Cardiac muscle cell (in vitro differentiated cells and primary cell): ENCODE measurements around the gene ENDOV. TPM values are rescaled to one million over a fixed set of nuclear protein-coding genes. Genes with fewer than 3 reads are reported as not detected.

Source experiments
- DNase-seq, 2 donors: peaks; one replicate each; pipeline versions ENCODE4 v3.0.0 to v3.0.0-alpha.2; 2010 to 2017; ENCODE audit warnings: low read depth in 1 of 2, low spot score in 1 of 2
- H3K27ac ChIP-seq: fragments of 200-600 bp; sonication (generic); 2 replicates; pipeline ENCODE4 v1.5.1; 2016
- H3K27me3 ChIP-seq: fragments of 200-600 bp; sonication (generic); 2 replicates; pipeline ENCODE4 v1.6.0; 2016; ENCODE audit warnings: control low read depth
- H3K36me3 ChIP-seq: fragments of 200-600 bp; sonication (generic); 2 replicates; pipeline ENCODE4 v1.5.1; 2016; ENCODE audit warnings: control low read depth
- H3K4me1 ChIP-seq: fragments of 200-600 bp; sonication (generic); 2 replicates; pipeline ENCODE4 v1.8.1; 2017; ENCODE audit warnings: low read depth, mild to moderate bottlenecking, mixed run types
- H3K4me3 ChIP-seq: fragments of 200-600 bp; sonication (generic); 2 replicates; pipeline ENCODE4 v1.5.1; 2016; ENCODE audit warnings: mild to moderate bottlenecking
- H3K9me3 ChIP-seq: fragments of 200-600 bp; sonication (generic); 2 replicates; pipeline ENCODE4 v1.5.1; 2017; ENCODE audit warnings: low read depth, mild to moderate bottlenecking, control low read depth
- CTCF ChIP-seq: IDR thresholded peaks from 2 replicates; pipeline ENCODE4 v1.5.1; 2012; ENCODE audit warnings: low read depth, mild to moderate bottlenecking, low read length
- polyA plus RNA-seq: library from polyadenylated mRNA; unstranded; fragments of >200 nt; fragmentation: Nextera tagmentation; extraction: Ambion mirVana; gene quantifications from 2 replicates; pipeline ENCODE4 v1.2.1, GENCODE V29; 2016
- total RNA-seq: library from RNA; depleted of rRNA; stranded (reverse); fragments of >200 nt; gene quantifications from 2 replicates; pipeline ENCODE4 v1.2.3, GENCODE V29; 2016

ENDOV gene
- total and polyA plus RNA-seq, 2 experiments from 2014 or later = 35.4 to 38.0 TPM

- no peaks in the 10 kb centered on the region for H3K9me3 ChIP-seq
- H3K27ac ChIP-seq = no peak overlapping the region
- no peaks in the 10 kb centered on the region for H3K36me3 ChIP-seq
- no peaks in the 10 kb centered on the region for H3K4me1 ChIP-seq
- no peak overlapping the region for H3K4me3 ChIP-seq
- peaks cover 61% of the 10 kb centered on the region for H3K27me3 ChIP-seq
- TF ChIP-seq CTCF = no peak
- DNase-seq = no peak
Measured at GRCh38 chr17:80458016-80458415, 43.0 kb downstream of the ENDOV start.

GRCh38 chr17:80459234-80459633 is 44.3 kb downstream of the ENDOV start:
- Histone ChIP-seq H3K4me1 (no peaks in the 10 kb centered on the region), H3K27me3 (peaks cover 73% of the 10 kb centered on the region), H3K27ac (no peak overlapping the region), H3K4me3 (no peak overlapping the region), H3K9me3 (no peaks in the 10 kb centered on the region), H3K36me3 (no peaks in the 10 kb centered on the region)
- DNase-seq = no peak
- TF ChIP-seq CTCF = no peak

DNA sequence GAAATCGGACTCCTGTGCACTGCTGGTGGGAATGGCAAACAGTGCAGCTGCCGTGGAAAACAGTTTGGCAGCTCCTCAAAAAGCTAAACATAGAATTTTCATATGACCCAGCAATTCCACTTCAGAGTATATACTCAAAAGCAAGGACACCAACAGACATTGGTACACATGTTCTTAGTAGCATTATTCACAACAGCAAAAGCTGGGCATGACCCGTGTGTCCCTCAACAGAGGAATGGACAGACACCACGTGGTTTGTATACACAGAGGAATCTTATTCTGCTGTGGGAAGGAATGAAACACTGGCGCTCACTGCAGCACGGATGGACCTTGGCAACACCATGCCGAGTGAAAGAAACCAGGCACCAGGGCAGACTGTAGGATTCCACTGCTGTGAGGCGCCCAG is 45.5 kb downstream of the ENDOV start:
- no peak overlapping the region for H3K27ac ChIP-seq
- H3K9me3 ChIP-seq = no peaks in the 10 kb centered on the region
- peaks cover 85% of the 10 kb centered on the region for H3K27me3 ChIP-seq
- no peak overlapping the region for H3K4me3 ChIP-seq
- no peak for TF ChIP-seq CTCF
- no peaks in the 10 kb centered on the region for H3K36me3 ChIP-seq
- no peaks in the 10 kb centered on the region for H3K4me1 ChIP-seq
- no peak for DNase-seq

DNA sequence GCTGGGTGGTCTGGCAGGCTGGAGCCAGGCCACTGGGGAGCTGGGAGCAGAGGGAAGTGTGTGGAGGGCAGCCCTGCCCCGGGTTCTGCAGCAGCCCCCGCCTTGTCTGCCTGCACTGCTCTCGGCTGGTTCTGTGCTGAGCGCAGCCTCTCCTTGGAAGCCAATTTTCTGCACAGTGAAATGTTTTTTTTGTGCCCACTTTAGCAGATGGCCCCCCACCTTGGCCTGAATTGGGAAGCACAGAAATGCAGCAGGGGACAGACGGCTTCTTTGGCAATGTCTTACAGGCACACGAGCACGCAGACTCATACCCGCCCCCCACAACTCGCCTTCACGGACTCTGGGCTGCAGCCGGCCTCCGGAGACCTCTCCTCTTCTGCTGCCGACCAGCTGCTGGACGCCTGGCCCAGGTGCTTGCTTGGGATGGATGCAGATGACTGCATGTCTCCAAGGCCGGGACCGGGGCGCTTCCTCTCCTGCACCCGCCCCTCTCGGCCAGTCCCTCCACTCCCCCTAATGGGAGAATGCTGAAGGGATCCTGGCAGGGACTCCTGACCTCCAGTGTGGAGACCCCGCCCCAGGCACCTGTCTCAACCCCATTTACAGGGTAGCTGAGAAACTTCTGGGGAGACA is 46.7 kb downstream of the ENDOV start:
- DNase-seq = no peak
- no peaks in the 10 kb centered on the region for H3K36me3 ChIP-seq
- TF ChIP-seq CTCF = no peak
- H3K27me3 ChIP-seq = peaks cover 93% of the 10 kb centered on the region
- no peak overlapping the region for H3K4me3 ChIP-seq
- no peaks in the 10 kb centered on the region for H3K9me3 ChIP-seq
- no peak overlapping the region for H3K27ac ChIP-seq
- H3K4me1 ChIP-seq = no peaks in the 10 kb centered on the region

- Histone ChIP-seq H3K36me3 (no peaks in the 10 kb centered on the region), H3K4me1 (no peaks in the 10 kb centered on the region), H3K9me3 (no peaks in the 10 kb centered on the region), H3K27me3 (peaks cover 93% of the 10 kb centered on the region), H3K4me3 (no peak overlapping the region), H3K27ac (no peak overlapping the region)
- no peak for DNase-seq
- TF ChIP-seq CTCF = no peak
Measured at GRCh38 chr17:80463784-80464400, 48.9 kb downstream of the ENDOV start.
